AG10803 (cell line): ENCODE measurements around the gene FOXP3.

ENCODE experiments used
- DNase-seq: peaks from one replicate; pipeline ENCODE4 v3.0.0; 2010; ENCODE audit warnings: low read depth
- H3K4me3 ChIP-seq: 2 replicates; pipeline ENCODE4 v1.5.1; 2011; ENCODE audit warnings: mild to moderate bottlenecking, low read length, control low read depth
- CTCF ChIP-seq: conservative IDR thresholded peaks from 2 replicates; pipeline ENCODE4 v1.5.1; 2011; ENCODE audit warnings: mild to moderate bottlenecking, low read length, control low read depth, inconsistent platforms

FOXP3 gene

DNA sequence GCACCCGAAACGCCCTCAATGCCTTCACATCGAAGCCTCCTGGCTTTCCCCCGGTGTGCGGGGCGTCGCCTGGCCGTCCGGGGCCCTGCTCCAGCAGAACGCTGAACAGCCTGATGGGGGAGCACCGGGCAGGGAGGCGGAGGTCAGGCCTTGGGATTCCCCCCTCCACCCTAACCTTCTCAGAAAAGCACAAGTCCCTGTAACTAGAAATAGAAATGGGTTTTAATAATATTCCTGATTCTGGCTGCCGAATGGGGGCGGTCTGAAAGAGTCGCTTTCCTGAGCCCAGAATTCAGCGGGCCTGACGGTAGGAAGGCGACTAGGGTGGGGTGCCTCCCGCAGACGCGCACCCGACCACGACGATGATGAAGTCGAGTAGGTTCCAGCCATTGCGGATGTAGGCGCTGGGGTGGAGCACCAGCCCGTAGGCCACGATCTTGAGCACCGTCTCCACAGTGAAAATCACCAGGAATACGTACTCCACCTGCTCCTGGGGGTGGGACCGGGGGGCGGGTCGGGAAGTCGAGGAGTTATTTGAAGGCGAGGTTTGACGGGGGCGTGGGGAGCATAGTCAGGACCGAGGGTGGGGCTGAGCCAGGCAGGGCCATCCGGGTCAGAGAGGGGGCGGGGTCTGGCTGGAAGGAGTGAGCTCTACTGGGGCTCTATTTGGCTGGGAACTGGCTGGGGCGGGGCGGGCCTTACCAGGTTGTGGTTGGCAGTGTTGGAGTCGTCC, 33.8 kb downstream of the FOXP3 start:
- H3K4me3 ChIP-seq: no peak overlapping the region; the same call in 1 of the 2 replicates
- no peak for TF ChIP-seq CTCF
- no peak for DNase-seq

GRCh38 chrX:49228185-49228584, 36.3 kb downstream of the FOXP3 start:
- TF ChIP-seq CTCF: no peak
- DNase-seq: no peak
- no peak overlapping the region for H3K4me3 ChIP-seq

GRCh38 chrX:49227726-49228125, 36.8 kb downstream of the FOXP3 start:
- no peak for DNase-seq
- H3K4me3 ChIP-seq: no peak overlapping the region
- TF ChIP-seq CTCF: no peak

DNA sequence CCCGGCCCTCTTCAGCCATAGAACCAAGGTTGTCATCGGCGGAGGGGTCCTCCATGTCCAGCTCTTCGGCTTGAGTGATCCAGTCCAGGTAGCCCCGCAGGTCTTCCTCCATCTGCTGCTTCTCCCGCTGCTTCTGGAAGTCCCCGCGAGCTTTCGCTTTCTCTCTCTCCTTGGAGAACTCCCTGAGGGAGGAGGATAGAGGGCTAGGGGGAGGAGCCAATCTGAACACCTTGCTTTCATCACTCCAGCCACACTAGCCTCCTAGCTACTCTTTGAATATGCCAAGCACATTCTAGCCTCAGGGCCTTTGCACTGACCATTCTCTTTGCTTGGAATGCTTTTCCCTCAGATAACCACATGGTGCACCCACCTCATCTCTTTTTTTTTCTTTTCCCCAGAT, 37.6 kb downstream of the FOXP3 start:
- no peak overlapping the region for H3K4me3 ChIP-seq
- DNase-seq: no peak
- TF ChIP-seq CTCF: no peak

DNA sequence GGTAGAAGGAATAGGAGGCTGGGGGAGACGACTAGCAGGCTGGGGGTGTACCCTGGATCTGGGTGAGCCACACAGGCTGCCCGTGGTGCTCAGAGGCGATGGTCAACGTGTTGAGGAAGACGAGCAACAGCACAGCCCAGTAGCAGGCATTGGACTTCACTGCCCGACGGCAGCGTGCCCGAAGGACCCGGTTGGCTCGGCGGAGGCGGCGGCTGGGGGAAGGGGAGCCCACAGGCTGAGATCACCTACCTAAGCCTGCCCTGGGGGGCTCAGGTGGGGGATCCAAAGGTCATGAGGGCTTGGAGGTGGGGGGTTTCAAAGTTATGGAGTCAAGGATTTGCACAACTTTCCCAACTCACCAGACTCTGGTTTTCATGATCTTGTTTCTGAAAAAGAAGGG, 38.7 kb downstream of the FOXP3 start:
- DNase-seq: no peak
- no peak overlapping the region for H3K4me3 ChIP-seq
- no peak for TF ChIP-seq CTCF

- no peak for DNase-seq
- no peak for TF ChIP-seq CTCF
- H3K4me3 ChIP-seq: no peak overlapping the region
Measured at GRCh38 chrX:49221868-49222267, 42.6 kb downstream of the FOXP3 start.

DNA sequence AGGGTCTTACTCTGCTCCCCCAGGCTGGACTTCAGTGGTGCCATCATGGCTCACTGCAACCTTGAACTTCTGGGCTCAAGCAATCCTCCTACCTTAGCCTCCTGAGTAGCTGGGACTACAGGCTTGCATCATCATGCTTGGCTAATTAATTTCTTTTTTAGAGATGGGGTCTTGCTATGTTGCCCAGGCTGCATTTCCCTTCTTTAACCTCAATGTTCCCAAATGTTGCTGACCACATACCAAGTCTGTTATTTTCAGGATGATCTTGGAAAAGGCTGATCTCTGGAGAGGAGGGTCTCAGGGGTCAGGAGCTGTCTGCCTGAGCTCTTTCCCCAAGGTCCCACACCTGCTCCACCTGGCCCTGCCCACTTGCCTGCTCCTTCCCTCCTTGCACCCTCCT, 44.4 kb downstream of the FOXP3 start:
- no peak for DNase-seq
- TF ChIP-seq CTCF: no peak
- H3K4me3 ChIP-seq: no peak overlapping the region
